ENCODE results near the gene PIGS.
"Not testable (repeated sequence)": the region's sequence is repeated elsewhere in the genome, so short reads cannot be mapped to it uniquely, and the experiment has no call there.

The PIGS gene

GRCh38 chr17:28529013-28529400 is 42.3 kb downstream of the PIGS start:
- no peak for DNase-seq (ENCODE audit: low read depth)

GRCh38 chr17:28528327-28529012 is 42.9 kb downstream of the PIGS start:
- no peak for DNase-seq (ENCODE audit: low read depth)

DNA sequence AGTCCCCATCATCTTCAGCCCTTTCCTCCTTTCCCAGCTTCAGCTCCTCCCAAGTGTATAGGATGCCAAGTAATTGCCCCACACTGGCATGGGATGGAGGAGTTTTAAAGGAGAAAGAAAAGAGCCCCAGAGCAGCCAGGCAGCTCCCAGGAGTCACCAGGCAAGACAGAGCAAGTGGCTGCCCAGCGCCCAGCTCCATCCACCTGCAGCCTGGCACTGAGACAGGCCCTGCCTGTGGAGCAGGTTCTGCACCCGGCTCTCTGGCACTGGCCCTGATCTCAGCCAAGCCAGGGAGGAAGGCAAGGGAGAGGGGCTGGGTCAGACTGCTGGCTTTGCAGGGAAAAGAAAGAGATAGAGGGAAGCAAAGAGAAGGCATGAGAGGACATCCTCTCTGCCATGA is 43.5 kb downstream of the PIGS start:
- no peak for DNase-seq (ENCODE audit: low read depth)

GRCh38 chr17:28527181-28527681 is 44.1 kb downstream of the PIGS start:
- DNase-seq (ENCODE audit: low read depth), result no peak

DNA sequence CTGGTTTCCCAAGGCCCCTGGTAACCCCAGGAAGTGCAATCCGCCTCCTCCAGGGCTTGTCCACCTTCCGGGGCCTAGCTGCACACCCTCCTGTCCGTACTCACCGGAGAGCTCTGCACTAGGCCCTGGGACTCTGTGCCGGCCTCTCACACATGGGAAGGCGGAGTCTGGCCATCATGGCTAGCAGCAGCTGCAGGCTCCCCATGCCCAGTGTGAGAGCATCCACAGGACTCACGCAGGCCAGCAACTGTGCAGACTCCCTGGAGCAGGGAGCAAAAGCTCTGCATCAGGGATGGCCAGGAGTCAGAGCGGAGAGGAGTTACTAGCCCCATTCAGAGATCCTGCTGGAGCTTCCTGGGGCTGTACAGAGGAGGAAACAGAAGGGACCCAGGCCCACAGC is 44.9 kb downstream of the PIGS start:
- DNase-seq (ENCODE audit: low read depth), result no peak

DNA sequence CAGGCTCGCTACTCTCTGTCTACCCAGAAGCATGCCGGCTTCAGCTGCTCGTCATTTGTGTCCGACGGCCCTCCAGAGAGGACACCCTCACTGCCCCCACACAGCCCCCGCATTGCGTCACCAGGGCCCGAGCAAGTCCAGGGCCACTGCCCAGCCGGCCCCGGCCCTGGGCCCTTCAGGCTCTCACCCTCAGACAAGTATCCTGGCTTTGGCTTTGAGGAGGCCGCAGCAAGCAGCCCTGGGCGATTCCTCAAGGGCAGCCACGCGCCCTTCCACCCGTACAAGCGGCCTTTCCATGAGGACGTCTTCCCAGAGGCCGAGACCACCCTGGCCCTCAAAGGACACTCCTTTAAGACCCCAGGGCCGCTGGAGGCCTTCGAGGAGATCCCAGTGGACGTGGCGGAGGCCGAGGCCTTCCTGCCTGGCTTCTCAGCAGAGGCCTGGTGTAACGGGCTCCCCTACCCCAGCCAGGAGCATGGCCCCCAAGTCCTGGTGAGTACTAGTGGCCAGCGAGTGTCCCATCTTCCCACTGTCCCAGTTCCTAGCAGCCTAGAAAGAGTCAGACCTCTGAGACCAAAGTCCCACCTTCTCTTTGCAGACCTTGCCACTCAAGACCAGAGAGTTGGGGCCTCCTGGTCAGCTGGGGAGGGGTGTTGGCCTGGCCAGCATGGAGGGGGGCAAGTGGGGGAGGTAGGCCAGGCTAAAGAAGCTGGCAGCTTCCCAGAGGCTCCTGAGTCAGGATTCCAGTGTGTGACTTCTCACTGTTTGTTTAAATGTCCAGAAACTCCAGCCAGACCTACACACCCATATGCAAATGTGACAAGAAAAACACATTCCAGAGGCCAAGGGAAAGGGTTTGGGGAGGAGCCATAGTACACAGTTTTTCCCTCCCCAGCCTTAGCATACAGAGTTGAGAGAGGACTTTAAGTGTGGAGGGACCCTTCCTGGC is 46.6 kb downstream of the PIGS start:
- no peak for DNase-seq (ENCODE audit: low read depth)

DNA sequence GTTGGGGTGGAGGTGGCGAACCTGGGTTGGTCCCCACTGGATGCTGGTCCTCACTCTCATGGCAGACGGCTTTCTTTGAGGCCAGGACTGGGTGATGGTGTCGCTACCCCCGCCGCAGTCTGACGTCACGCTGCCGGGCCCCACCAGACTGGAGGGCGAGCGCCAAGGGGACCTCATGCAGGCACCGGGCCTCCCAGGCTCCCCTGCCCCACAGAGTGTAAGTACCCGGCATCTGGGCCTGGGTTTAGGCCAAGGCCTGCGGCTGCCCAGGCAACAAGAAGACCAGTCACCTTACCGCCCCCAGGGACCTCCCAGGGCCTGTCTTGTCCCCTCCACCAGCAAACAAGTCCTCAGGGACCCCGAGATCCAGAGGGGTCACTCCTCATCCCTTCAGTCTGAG is 47.4 kb downstream of the PIGS start:
- DNase-seq (ENCODE audit: low read depth), result no peak

DNA sequence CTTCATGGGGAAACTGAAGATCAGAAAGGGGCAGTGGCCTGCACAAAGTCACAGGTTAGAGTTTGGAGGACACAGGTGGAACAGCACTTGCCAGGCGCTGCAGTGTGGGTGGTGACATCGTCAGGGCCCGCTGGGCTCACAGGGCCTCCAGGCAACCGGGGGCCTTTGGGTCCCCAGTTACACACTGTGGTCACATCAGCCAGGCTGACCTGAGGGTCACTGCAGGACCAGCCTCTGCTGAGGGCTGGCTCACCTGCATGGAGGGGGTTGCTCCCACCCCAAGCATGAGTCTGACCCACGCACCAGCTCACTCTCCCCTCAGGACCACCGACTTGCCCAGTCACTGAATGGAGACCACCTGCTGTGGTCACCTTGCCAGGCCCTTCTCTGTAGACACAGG is 48.1 kb downstream of the PIGS start:
- no peak for DNase-seq (ENCODE audit: low read depth)

DNA sequence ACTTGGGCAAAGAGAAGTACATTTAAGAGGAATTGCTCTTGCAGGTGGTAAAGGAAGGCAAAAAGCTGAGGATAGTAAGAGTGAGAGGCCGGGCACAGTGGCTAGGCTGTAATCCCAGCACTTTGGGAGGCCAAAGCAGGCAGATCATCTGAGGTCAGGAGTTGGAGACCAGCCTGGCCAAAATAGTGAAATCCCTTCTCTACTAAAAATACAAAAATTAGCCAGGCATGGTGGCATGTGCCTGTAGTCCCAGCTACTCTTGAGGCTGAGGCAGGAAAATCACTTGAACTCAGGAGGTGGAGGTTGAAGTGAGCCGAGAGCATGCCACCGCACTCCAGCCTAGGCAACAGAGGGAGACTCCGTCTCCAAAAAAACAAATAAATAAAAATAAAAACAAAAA is 49.0 kb downstream of the PIGS start:
- not testable (repeated sequence) for DNase-seq (ENCODE audit: low read depth)

DNA sequence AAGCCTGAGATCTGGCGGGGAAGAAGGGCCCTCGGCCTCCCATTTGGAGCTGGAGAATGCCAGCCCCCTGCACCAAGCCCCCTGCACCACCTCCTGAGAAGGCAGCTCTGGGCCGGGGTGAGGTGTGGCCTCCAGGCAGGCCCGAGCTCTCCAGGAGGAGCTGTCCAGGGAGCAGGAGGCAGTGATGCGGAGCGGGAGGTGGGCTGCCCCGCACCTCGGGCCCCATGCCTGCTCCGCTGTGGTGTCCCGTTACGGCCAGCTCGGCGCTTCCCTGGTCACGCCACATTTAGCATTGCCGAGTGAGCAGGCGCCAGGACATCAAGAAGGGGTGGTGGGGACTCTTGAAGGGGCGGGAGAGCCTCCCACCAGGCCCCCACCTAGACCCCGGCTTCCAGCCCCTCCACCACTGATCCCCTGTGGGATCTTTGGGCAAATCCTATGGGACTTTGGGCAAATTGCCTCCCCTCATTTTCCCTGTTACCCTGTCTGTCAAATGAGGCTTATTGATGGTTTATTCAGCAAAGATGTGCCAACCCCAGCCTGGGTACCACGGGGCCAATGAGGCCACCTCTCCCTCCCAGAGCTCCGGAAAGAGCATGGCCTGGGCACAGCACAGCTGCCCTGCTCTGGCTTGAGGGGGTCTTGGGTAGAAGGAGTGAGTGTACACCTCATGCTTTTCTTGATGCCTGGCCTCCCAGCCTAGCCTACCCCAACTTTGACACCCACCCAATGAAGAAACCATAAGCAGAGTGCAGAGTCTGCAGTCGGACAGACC is 49.8 kb downstream of the PIGS start:
- DNase-seq (ENCODE audit: low read depth), result no peak

DNA sequence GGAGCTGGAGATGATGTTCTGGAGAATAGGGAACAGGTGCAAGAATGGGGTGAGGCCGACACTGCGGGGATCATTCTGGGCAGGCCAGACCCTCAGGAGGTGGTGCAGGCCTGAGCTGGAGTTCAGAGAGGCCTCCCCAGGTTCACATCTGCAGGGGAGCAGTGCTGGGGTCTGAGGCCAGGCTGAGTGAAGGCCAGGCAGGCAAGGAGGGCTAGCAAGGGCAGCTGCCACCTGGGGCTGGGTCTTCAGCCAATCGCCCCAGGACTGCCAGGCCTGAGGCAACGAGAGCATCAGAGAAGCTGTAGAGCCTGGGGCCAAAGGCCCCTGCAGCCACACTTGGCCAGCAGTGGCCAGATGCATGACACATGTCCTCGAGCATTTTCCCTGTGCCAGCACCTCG is 50.6 kb downstream of the PIGS start:
- no peak for DNase-seq (ENCODE audit: low read depth)

GRCh38 chr17:28519236-28519635 is 52.1 kb downstream of the PIGS start:
- no peak for DNase-seq (ENCODE audit: low read depth)

DNA sequence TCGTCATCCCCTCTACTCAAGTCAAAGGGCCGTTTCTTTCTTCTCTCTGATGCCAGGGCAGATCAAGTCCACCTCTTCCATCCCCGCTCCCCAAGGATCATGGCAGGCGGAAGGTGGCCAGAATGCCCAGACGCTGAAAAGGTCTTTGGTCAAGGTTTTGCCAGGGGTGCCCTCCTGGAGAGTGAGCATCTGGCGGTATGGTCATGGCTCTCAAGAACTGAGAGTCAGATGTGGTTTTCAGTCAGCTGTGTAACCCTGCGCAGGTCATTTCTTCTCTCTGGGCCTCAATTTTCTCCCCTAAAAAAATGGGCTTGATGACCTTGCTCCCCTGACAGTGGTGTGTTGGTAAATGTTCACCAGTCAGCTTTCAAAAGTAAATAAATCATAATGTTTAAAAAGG is 52.7 kb downstream of the PIGS start:
- no peak for DNase-seq (ENCODE audit: low read depth)

DNA sequence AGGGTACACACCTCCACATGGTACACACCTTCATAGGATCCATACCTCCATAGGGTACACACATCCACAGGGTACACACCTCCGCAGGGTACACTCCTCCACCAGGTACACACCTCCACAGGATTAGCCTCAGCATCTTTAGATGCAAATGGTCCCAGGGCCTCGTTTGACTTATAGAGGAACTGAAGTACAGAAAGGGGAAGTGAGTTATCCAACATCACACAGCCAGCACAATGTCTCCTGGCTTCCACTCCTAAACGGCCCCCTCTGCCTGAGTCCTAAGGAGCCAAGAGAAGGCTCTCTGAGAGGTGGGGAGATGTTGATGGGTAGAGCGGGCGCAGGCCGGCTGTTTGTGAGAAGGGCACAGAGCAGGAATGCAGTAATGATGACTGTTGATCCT is 53.2 kb downstream of the PIGS start:
- no peak for DNase-seq (ENCODE audit: low read depth)

GRCh38 chr17:28515518-28515917 is 55.8 kb downstream of the PIGS start:
- no peak for DNase-seq (ENCODE audit: low read depth)

DNA sequence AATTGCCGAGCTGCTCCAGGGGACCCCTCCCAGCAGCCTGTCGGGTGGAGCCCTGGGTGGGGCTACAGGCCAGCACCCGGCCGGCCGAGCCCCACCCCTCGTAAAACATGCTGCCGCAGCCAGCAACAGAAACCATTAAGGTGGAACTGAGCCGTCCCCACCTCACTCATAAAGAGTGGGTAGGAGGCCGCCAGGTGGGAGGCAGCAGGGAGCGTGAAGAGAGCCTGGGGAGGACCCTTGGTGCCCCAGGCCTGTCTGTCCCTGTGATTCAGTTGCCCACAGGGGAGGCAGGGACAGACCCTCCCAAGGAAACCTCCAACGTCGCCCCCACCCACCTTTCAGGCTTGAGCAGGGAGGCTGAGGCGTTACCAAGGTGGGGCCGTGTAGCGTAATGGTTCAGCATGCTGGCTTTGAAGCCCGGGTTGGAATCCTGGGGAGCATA is 56.7 kb downstream of the PIGS start:
- no peak for DNase-seq (ENCODE audit: low read depth)

- DNase-seq (ENCODE audit: low read depth), result no peak
Measured at GRCh38 chr17:28513476-28513875, 57.8 kb downstream of the PIGS start.

GRCh38 chr17:28511858-28512461 is 59.4 kb downstream of the PIGS start:
- no peak for DNase-seq (ENCODE audit: low read depth)

DNA sequence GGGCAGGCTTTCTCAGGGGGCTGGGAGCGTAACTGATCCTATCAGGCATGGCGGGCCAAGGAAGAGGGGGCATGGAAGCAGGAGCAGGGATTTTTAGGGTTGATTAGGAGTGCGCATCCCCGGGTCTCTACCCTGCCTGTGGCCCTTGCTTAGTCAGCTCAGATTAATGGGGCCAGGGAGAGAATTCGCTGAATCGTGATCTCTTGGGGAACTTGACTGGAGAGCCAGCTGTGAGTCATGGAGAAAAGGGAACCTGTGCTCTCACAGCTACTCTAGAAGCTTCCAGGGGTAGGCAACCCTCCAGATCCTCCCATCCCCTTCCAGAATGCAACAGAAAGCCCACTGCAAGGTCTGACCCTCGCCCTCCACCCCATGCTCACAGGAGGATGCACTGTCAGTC is 61.5 kb downstream of the PIGS start:
- no peak for DNase-seq (ENCODE audit: low read depth)

DNA sequence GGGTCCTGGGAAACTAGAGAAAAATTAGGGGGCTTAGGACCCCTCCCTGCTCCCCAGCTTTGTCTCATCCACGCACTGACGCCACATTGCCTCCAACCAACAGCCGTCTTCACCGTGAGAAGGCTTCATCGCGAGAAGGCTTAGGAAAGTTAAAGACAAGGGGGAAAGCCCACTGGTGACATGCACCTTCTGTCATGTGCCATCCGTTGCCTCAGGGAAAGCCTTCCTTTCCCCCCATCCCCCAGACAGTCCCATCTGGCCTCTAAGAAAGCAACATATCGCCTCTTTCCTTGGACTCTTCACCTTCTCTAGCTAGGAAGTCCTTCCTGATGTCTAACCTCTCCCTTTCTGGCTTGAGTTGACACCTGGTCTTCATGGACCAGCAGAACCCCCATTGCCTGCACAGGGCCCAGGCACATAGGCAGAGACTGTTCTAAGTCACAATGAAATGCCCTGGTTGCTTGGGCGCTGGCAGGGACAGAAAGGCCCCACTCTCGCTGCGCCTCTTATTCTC is 63.1 kb downstream of the PIGS start:
- no peak for DNase-seq (ENCODE audit: low read depth)

GRCh38 chr17:28507567-28508203 is 63.6 kb downstream of the PIGS start:
- no peak for DNase-seq (ENCODE audit: low read depth)
